Testis (tissue), 2 donors: ENCODE data around the gene ASIC1.

Source experiments
- POLR2A ChIP-seq: fragments of 450-650 bp; IDR thresholded peaks from one replicate; pipeline ENCODE4 v1.6.1; 2017; ENCODE audit warnings: antibody characterized with exemption, mild to moderate bottlenecking, moderate library complexity
- TF ChIP-seq, protein P1 (sequence below), 3 experiments: fragments of 450-650 bp in 2 of 3; fragments of 200-600 bp in 1 of 3; sonication (generic) in 1 of 3; IDR thresholded peaks; one replicate each; pipeline ENCODE4 v1.5.1; 2016 to 2019; ENCODE audit warnings: antibody characterized with exemption in 3 of 3, mild to moderate bottlenecking in 2 of 3, moderate library complexity in 1 of 3

DNA sequence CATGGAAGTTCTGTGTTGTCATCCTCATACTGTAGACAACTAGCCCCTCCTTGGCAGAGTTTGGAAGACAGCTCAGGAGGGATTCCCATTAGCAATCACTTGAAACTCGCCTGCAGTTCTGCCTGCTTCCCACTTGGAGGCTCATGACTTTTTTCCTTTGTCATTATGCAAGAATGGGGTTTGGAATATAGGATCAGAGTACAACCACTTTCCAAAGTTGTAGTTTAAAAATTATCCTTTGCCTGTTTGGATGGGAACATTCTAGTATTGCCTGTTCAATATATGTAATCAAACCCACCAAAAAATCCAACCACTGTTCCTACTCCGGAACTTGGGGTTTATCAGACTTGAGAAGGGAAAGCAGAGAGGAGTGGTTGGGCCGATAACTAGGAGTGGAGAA lies 44.3 kb downstream of the ASIC1 start:
- TF ChIP-seq, protein P1, sequence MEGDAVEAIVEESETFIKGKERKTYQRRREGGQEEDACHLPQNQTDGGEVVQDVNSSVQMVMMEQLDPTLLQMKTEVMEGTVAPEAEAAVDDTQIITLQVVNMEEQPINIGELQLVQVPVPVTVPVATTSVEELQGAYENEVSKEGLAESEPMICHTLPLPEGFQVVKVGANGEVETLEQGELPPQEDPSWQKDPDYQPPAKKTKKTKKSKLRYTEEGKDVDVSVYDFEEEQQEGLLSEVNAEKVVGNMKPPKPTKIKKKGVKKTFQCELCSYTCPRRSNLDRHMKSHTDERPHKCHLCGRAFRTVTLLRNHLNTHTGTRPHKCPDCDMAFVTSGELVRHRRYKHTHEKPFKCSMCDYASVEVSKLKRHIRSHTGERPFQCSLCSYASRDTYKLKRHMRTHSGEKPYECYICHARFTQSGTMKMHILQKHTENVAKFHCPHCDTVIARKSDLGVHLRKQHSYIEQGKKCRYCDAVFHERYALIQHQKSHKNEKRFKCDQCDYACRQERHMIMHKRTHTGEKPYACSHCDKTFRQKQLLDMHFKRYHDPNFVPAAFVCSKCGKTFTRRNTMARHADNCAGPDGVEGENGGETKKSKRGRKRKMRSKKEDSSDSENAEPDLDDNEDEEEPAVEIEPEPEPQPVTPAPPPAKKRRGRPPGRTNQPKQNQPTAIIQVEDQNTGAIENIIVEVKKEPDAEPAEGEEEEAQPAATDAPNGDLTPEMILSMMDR (IDR thresholded peaks at IDR 0.05): peak in 2 of 3 experiments; percentile 31 to 36
- no peak for TF ChIP-seq POLR2A
